Activated naive CD4-positive, alpha-beta T cell treated with anti-CD3 and anti-CD28 coated beads, Interleukin-2, amount 50 U/mL, for 24 hours (primary cell): Measurements from ENCODE around the gene DGUOK.
A peak's percentile ranks its signal among the peaks of the same experiment; 100 is the strongest.

Source experiments
- H3K27ac Mint-ChIP-seq: one replicate; pipeline ENCODE4 v1.8.0; 2021; ENCODE audit warnings: mild to moderate bottlenecking, mixed read lengths
- H3K27me3 Mint-ChIP-seq: one replicate; pipeline ENCODE4 v1.8.0; 2021; ENCODE audit warnings: mixed read lengths
- H3K36me3 Mint-ChIP-seq: one replicate; pipeline ENCODE4 v1.8.0; 2021; ENCODE audit warnings: mixed read lengths
- H3K4me1 Mint-ChIP-seq: one replicate; pipeline ENCODE4 v1.8.0; 2021; ENCODE audit warnings: mixed read lengths
- H3K4me3 Mint-ChIP-seq: one replicate; pipeline ENCODE4 v1.8.0; 2021; ENCODE audit warnings: mild to moderate bottlenecking, mixed read lengths
- H3K9me3 Mint-ChIP-seq: one replicate; pipeline ENCODE4 v1.8.0; 2021; ENCODE audit warnings: mixed read lengths

DGUOK gene

GRCh38 chr2:73985308-73986084 is 58.8 kb downstream of the DGUOK start:
- H3K27ac Mint-ChIP-seq: peak overlapping the region; percentile 56

GRCh38 chr2:73986085-73986681 is 59.5 kb downstream of the DGUOK start:
- H3K9me3 Mint-ChIP-seq: peaks cover 4% of the 10 kb centered on the region
- H3K27me3 Mint-ChIP-seq: no peaks in the 10 kb centered on the region
- H3K4me3 Mint-ChIP-seq: peak overlapping the region; percentile 92
- peaks cover 34% of the 10 kb centered on the region for H3K36me3 Mint-ChIP-seq
- H3K27ac Mint-ChIP-seq: peak overlapping the region; percentile 56
- peaks cover 68% of the 10 kb centered on the region for H3K4me1 Mint-ChIP-seq

More at GRCh38 chr2:73985308-73986084, 58.8 kb downstream of the DGUOK start:
- H3K4me3 Mint-ChIP-seq: peak overlapping the region; percentile 92
- H3K4me1 Mint-ChIP-seq: peaks cover 71% of the 10 kb centered on the region
- peaks cover 31% of the 10 kb centered on the region for H3K36me3 Mint-ChIP-seq
- no peaks in the 10 kb centered on the region for H3K27me3 Mint-ChIP-seq
- peaks cover 1% of the 10 kb centered on the region for H3K9me3 Mint-ChIP-seq

GRCh38 chr2:73987109-73987947 is 60.6 kb downstream of the DGUOK start:
- Mint-ChIP-seq H3K4me3 (peak overlapping the region; percentile 92), H3K27ac (peak overlapping the region; percentile 56), H3K27me3 (no peaks in the 10 kb centered on the region), H3K4me1 (peaks cover 65% of the 10 kb centered on the region), H3K9me3 (peaks cover 4% of the 10 kb centered on the region), H3K36me3 (peaks cover 40% of the 10 kb centered on the region)

- Mint-ChIP-seq H3K27me3 (no peaks in the 10 kb centered on the region), H3K27ac (peak overlapping the region; percentile 52), H3K4me3 (peak overlapping the region; percentile 92), H3K36me3 (peaks cover 41% of the 10 kb centered on the region), H3K4me1 (peaks cover 66% of the 10 kb centered on the region), H3K9me3 (peaks cover 4% of the 10 kb centered on the region)
These were observed 61.4 kb downstream of the DGUOK start for GRCh38 chr2:73987948-73988700.

GRCh38 chr2:73989972-73990371 is 63.3 kb downstream of the DGUOK start:
- Mint-ChIP-seq H3K4me3 (peak overlapping the region; percentile 92), H3K4me1 (peaks cover 75% of the 10 kb centered on the region), H3K27ac (peak overlapping the region; percentile 73), H3K9me3 (peaks cover 4% of the 10 kb centered on the region), H3K36me3 (peaks cover 42% of the 10 kb centered on the region), H3K27me3 (no peaks in the 10 kb centered on the region)

GRCh38 chr2:73990531-73990930 is 63.9 kb downstream of the DGUOK start:
- peaks cover 80% of the 10 kb centered on the region for H3K4me1 Mint-ChIP-seq
- H3K27ac Mint-ChIP-seq: peak overlapping the region; percentile 73
- H3K4me3 Mint-ChIP-seq: peak overlapping the region; percentile 92
- no peaks in the 10 kb centered on the region for H3K27me3 Mint-ChIP-seq
- H3K9me3 Mint-ChIP-seq: peaks cover 4% of the 10 kb centered on the region
- peaks cover 42% of the 10 kb centered on the region for H3K36me3 Mint-ChIP-seq

- peak overlapping the region; percentile 83 for H3K27ac Mint-ChIP-seq
These were observed 65.4 kb downstream of the DGUOK start for GRCh38 chr2:73992036-73992435.

GRCh38 chr2:73993376-73993775 is 66.7 kb downstream of the DGUOK start:
- peaks cover 89% of the 10 kb centered on the region for H3K4me1 Mint-ChIP-seq
- peaks cover 4% of the 10 kb centered on the region for H3K9me3 Mint-ChIP-seq
- H3K36me3 Mint-ChIP-seq: peaks cover 28% of the 10 kb centered on the region
- H3K27ac Mint-ChIP-seq: peak overlapping the region; percentile 85
- peak overlapping the region; percentile 53 for H3K4me3 Mint-ChIP-seq
- no peaks in the 10 kb centered on the region for H3K27me3 Mint-ChIP-seq

More at GRCh38 chr2:73992036-73992435, 65.4 kb downstream of the DGUOK start:
- H3K9me3 Mint-ChIP-seq: peaks cover 4% of the 10 kb centered on the region
- peaks cover 87% of the 10 kb centered on the region for H3K4me1 Mint-ChIP-seq
- peaks cover 34% of the 10 kb centered on the region for H3K36me3 Mint-ChIP-seq
- no peaks in the 10 kb centered on the region for H3K27me3 Mint-ChIP-seq
- peak overlapping the region; percentile 56 for H3K4me3 Mint-ChIP-seq

GRCh38 chr2:73993778-73994177 is 67.1 kb downstream of the DGUOK start:
- H3K4me3 Mint-ChIP-seq: peak overlapping the region; percentile 53
- peaks cover 25% of the 10 kb centered on the region for H3K36me3 Mint-ChIP-seq
- peaks cover 4% of the 10 kb centered on the region for H3K9me3 Mint-ChIP-seq
- H3K4me1 Mint-ChIP-seq: peaks cover 89% of the 10 kb centered on the region
- no peaks in the 10 kb centered on the region for H3K27me3 Mint-ChIP-seq
- peak overlapping the region; percentile 85 for H3K27ac Mint-ChIP-seq

- Mint-ChIP-seq H3K36me3 (peaks cover 24% of the 10 kb centered on the region), H3K27ac (peak overlapping the region; percentile 85), H3K4me1 (peaks cover 89% of the 10 kb centered on the region), H3K9me3 (peaks cover 4% of the 10 kb centered on the region), H3K27me3 (no peaks in the 10 kb centered on the region), H3K4me3 (peak overlapping the region; percentile 53)
These were observed 67.6 kb downstream of the DGUOK start for GRCh38 chr2:73994178-73994831.

- Mint-ChIP-seq H3K4me1 (peaks cover 89% of the 10 kb centered on the region), H3K4me3 (no peak overlapping the region), H3K36me3 (peaks cover 9% of the 10 kb centered on the region), H3K9me3 (no peaks in the 10 kb centered on the region), H3K27ac (no peak overlapping the region), H3K27me3 (no peaks in the 10 kb centered on the region)
These were observed 69.1 kb downstream of the DGUOK start for GRCh38 chr2:73995810-73996209.

- Mint-ChIP-seq H3K27ac (peak overlapping the region; percentile 52), H3K36me3 (peaks cover 3% of the 10 kb centered on the region), H3K4me3 (peak overlapping the region; percentile 31), H3K27me3 (no peaks in the 10 kb centered on the region), H3K4me1 (peaks cover 90% of the 10 kb centered on the region), H3K9me3 (no peaks in the 10 kb centered on the region)
These were observed 71.1 kb downstream of the DGUOK start for GRCh38 chr2:73997813-73998212.

GRCh38 chr2:73998451-73998850 is 71.8 kb downstream of the DGUOK start:
- H3K36me3 Mint-ChIP-seq: peaks cover 3% of the 10 kb centered on the region
- H3K4me3 Mint-ChIP-seq: peak overlapping the region; percentile 75
- H3K4me1 Mint-ChIP-seq: peaks cover 88% of the 10 kb centered on the region
- H3K27ac Mint-ChIP-seq: peak overlapping the region; percentile 70
- H3K27me3 Mint-ChIP-seq: no peaks in the 10 kb centered on the region
- no peaks in the 10 kb centered on the region for H3K9me3 Mint-ChIP-seq

- Mint-ChIP-seq H3K4me1 (peaks cover 88% of the 10 kb centered on the region), H3K27ac (peak overlapping the region; percentile 70), H3K27me3 (no peaks in the 10 kb centered on the region), H3K4me3 (peak overlapping the region; percentile 75), H3K36me3 (peaks cover 3% of the 10 kb centered on the region), H3K9me3 (no peaks in the 10 kb centered on the region)
These were observed 72.3 kb downstream of the DGUOK start for GRCh38 chr2:73998933-73999332.
